ENCODE results near the gene SMIM12. TPM values are rescaled to one million over a fixed set of nuclear protein-coding genes. Genes with fewer than 3 reads are reported as not detected.

SMIM12 gene
- total RNA-seq = 10 to 100 TPM; 48.7 to 49.1 TPM

- peak within 1 kb of the TSS; percentile 94 to 98 for H3K27ac Mint-ChIP-seq
- peak; percentile 89 to 95 for DNase-seq (ENCODE audit: low spot score in 2 of 2)
- H3K9me3 Mint-ChIP-seq = no peaks in the 10 kb centered on the region
- ATAC-seq = peak; percentile 92 to 97
- peaks cover 8% of the 10 kb centered on the region in 2 donors for H3K36me3 Mint-ChIP-seq
These were observed at the start of gene SMIM12 for GRCh38 chr1:34859446-34860200. Gene SMIM12 (minus strand): TSS chr1:34859749. CDS start chr1:34855977, 3,772 bp downstream.

- no peaks in the 10 kb centered on the region for H3K9me3 Mint-ChIP-seq
- ATAC-seq (no peak), DNase-seq (ENCODE audit: low spot score in 2 of 2) (no peak)
- no peaks in the 10 kb centered on the region for H3K36me3 Mint-ChIP-seq
- no peak overlapping the region for H3K27ac Mint-ChIP-seq
These were observed 48.8 kb upstream of the SMIM12 start for GRCh38 chr1:34908369-34908768.

GRCh38 chr1:34907487-34908090, 48.0 kb upstream of the SMIM12 start:
- Mint-ChIP-seq H3K36me3 (no peaks in the 10 kb centered on the region), H3K27ac (no peak overlapping the region), H3K9me3 (no peaks in the 10 kb centered on the region)
- DNase-seq (ENCODE audit: low spot score in 2 of 2) (no peak), ATAC-seq (no peak)

- no peaks in the 10 kb centered on the region for H3K9me3 Mint-ChIP-seq
- no peak overlapping the region for H3K27ac Mint-ChIP-seq
- H3K36me3 Mint-ChIP-seq = no peaks in the 10 kb centered on the region
- DNase-seq (ENCODE audit: low spot score in 2 of 2) = no peak
- ATAC-seq = no peak
These were observed 47.2 kb upstream of the SMIM12 start for GRCh38 chr1:34906756-34907155.

- no peaks in the 10 kb centered on the region for H3K9me3 Mint-ChIP-seq
- ATAC-seq = no peak
- no peaks in the 10 kb centered on the region for H3K36me3 Mint-ChIP-seq
- DNase-seq (ENCODE audit: low spot score in 2 of 2) = no peak
- H3K27ac Mint-ChIP-seq = no peak overlapping the region
These were observed 46.7 kb upstream of the SMIM12 start for GRCh38 chr1:34906222-34906621.

GRCh38 chr1:34905098-34905459, 45.5 kb upstream of the SMIM12 start:
- no peaks in the 10 kb centered on the region for H3K9me3 Mint-ChIP-seq
- DNase-seq (ENCODE audit: low spot score in 2 of 2) (no peak), ATAC-seq (no peak)
- no peak overlapping the region for H3K27ac Mint-ChIP-seq
- no peaks in the 10 kb centered on the region for H3K36me3 Mint-ChIP-seq

- Mint-ChIP-seq H3K9me3 (no peaks in the 10 kb centered on the region), H3K36me3 (no peaks in the 10 kb centered on the region), H3K27ac (no peak overlapping the region)
- DNase-seq (ENCODE audit: low spot score in 2 of 2) (no peak), ATAC-seq (no peak)
These were observed 44.9 kb upstream of the SMIM12 start for GRCh38 chr1:34904236-34905097.

GRCh38 chr1:34901919-34902318, 42.4 kb upstream of the SMIM12 start:
- no peak for DNase-seq (ENCODE audit: low spot score in 2 of 2)
- no peaks in the 10 kb centered on the region for H3K36me3 Mint-ChIP-seq
- no peaks in the 10 kb centered on the region for H3K9me3 Mint-ChIP-seq
- no peak for ATAC-seq
- H3K27ac Mint-ChIP-seq = peak overlapping the region in 1 of 2 donors; percentile 47

GRCh38 chr1:34900775-34901502, 41.4 kb upstream of the SMIM12 start:
- H3K27ac Mint-ChIP-seq = no peak overlapping the region
- DNase-seq (ENCODE audit: low spot score in 2 of 2) (no peak), ATAC-seq (no peak)
- H3K36me3 Mint-ChIP-seq = no peaks in the 10 kb centered on the region
- no peaks in the 10 kb centered on the region for H3K9me3 Mint-ChIP-seq

GRCh38 chr1:34899906-34900305, 40.4 kb upstream of the SMIM12 start:
- H3K27ac Mint-ChIP-seq = no peak overlapping the region
- no peak for ATAC-seq
- H3K9me3 Mint-ChIP-seq = no peaks in the 10 kb centered on the region
- no peaks in the 10 kb centered on the region for H3K36me3 Mint-ChIP-seq
- DNase-seq (ENCODE audit: low spot score in 2 of 2) = no peak

- H3K27ac Mint-ChIP-seq = no peak overlapping the region
- no peak for DNase-seq (ENCODE audit: low spot score in 2 of 2)
- no peak for ATAC-seq
- H3K9me3 Mint-ChIP-seq = no peaks in the 10 kb centered on the region
- no peaks in the 10 kb centered on the region for H3K36me3 Mint-ChIP-seq
These were observed 39.9 kb upstream of the SMIM12 start for GRCh38 chr1:34899471-34899870.

GRCh38 chr1:34898330-34898761, 38.8 kb upstream of the SMIM12 start:
- Mint-ChIP-seq H3K36me3 (no peaks in the 10 kb centered on the region), H3K9me3 (no peaks in the 10 kb centered on the region), H3K27ac (no peak overlapping the region)
- ATAC-seq = no peak
- no peak for DNase-seq (ENCODE audit: low spot score in 2 of 2)

- DNase-seq (ENCODE audit: low spot score in 2 of 2) (no peak), ATAC-seq (no peak)
- H3K27ac Mint-ChIP-seq = no peak overlapping the region
- H3K36me3 Mint-ChIP-seq = peaks cover 9 to 10% of the 10 kb centered on the region in 2 donors
- peaks cover 9 to 10% of the 10 kb centered on the region in 2 donors for H3K9me3 Mint-ChIP-seq
These were observed 37.1 kb upstream of the SMIM12 start for GRCh38 chr1:34896612-34897011.

- H3K36me3 Mint-ChIP-seq = peaks cover 9 to 20% of the 10 kb centered on the region in 2 donors
- no peak for DNase-seq (ENCODE audit: low spot score in 2 of 2)
- no peak overlapping the region for H3K27ac Mint-ChIP-seq
- peaks cover 12% of the 10 kb centered on the region in 2 donors for H3K9me3 Mint-ChIP-seq
- ATAC-seq = no peak
These were observed 30.2 kb upstream of the SMIM12 start for GRCh38 chr1:34889705-34890104.

- DNase-seq (ENCODE audit: low spot score in 2 of 2) (no peak), ATAC-seq (no peak)
- no peak overlapping the region for H3K27ac Mint-ChIP-seq
- H3K9me3 Mint-ChIP-seq = peaks cover 12% of the 10 kb centered on the region in 2 donors
- peaks cover 8 to 19% of the 10 kb centered on the region in 2 donors for H3K36me3 Mint-ChIP-seq
These were observed 28.0 kb upstream of the SMIM12 start for GRCh38 chr1:34887593-34887992.

GRCh38 chr1:34885405-34886247, 26.1 kb upstream of the SMIM12 start:
- Mint-ChIP-seq H3K9me3 (no peaks in the 10 kb centered on the region), H3K36me3 (peaks cover 0 to 4% of the 10 kb centered on the region in 2 donors), H3K27ac (no peak overlapping the region)
- ATAC-seq (peak; percentile 87 to 92), DNase-seq (ENCODE audit: low spot score in 2 of 2) (peak in 1 of 2 donors; percentile 63)

All from activated naive CD4-positive, alpha-beta T cell treated with anti-CD3 and anti-CD28 coated beads, Interleukin-2, amount 50 U/mL, for 72 hours (primary cell).